HepG2 (cell line): ENCODE results near the gene GRK5. TPM values are rescaled to one million over a fixed set of nuclear protein-coding genes. Genes with fewer than 3 reads are reported as not detected.

Experiments
- DMTF1 ChIP-seq: sonication (generic); formaldehyde crosslinking; IDR thresholded peaks from 2 replicates; pipeline ENCODE4 v1.4.0; 2020; ENCODE audit warnings: mild to moderate bottlenecking, missing genetic modification reagents
- IRX3 ChIP-seq: sonication (generic); formaldehyde crosslinking; IDR thresholded peaks from 2 replicates; pipeline ENCODE4 v1.8.1; 2023; ENCODE audit warnings: mild to moderate bottlenecking, low read depth, missing genetic modification reagents, borderline replicate concordance
- ZNF407 ChIP-seq: sonication (generic); formaldehyde crosslinking; IDR thresholded peaks from one replicate; pipeline ENCODE4 v1.5.1; 2020; ENCODE audit warnings: mild to moderate bottlenecking, missing genetic modification reagents; ENCODE audit errors: not compliant biosample characterization
- polyA plus RNA-seq, 8 experiments: library from polyadenylated mRNA; depleted of rRNA in 3 of 8; stranded (reverse) in 7 of 8; unstranded in 1 of 8; fragments of >200 nt; fragmentation: Illumina TruSeq in 4 of 8; extraction: Trizol in 4 of 8; gene quantifications; 2 replicates each; pipeline versions ENCODE4 v1.2.1 to v1.2.3, GENCODE V29; 2011 to 2016; ENCODE audit warnings: low read depth in 4 of 8, missing spikeins in 1 of 8, mixed read lengths in 1 of 8; ENCODE audit not compliant: insufficient read depth in 1 of 8
- total RNA-seq, 5 experiments: library from RNA; depleted of rRNA; stranded (reverse); fragments of >200 nt; fragmentation: Illumina TruSeq; extraction: Trizol; gene quantifications; 2 replicates each; pipeline ENCODE4 v1.2.3, GENCODE V29; 2016; ENCODE audit warnings: low read depth in 1 of 5
- TF ChIP-seq, protein P1 (sequence below): sonication (generic); formaldehyde crosslinking; IDR thresholded peaks from 2 replicates; pipeline ENCODE4; 2020; ENCODE audit warnings: missing genetic modification reagents, mild to moderate bottlenecking, borderline replicate concordance

Gene GRK5
- total and polyA plus RNA-seq, 2 of the 13 experiments (the other 11 are each of a cell fraction or from before 2014, with no cell fraction given): 10.4 to 12.6 TPM

DNA sequence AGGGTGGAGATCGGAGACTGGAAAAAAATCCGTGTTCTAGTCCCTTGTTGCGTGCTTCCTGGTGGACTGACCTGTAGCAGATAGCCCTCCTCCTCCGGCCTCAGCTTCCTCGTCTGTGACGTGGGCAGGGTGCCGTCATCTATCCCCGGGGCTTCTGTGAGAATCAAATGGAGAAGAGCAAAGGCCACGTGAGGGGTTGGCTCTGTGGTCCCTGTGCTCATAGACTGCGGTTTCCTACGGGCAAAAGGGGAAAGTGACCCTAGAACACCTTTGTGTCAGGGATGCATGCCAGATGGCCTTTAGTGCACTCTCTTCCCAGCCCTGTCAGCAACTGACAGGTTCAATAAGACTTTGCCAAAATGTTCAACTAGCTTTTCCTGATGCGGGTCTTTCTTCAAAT lies 33.7 kb downstream of the GRK5 start (continued):
- TF ChIP-seq DMTF1 (CRISPR knock-in tag) (no peak), ZNF407 (CRISPR knock-in tag) (no peak), IRX3 (CRISPR knock-in tag) (no peak)
- TF ChIP-seq, protein P1, sequence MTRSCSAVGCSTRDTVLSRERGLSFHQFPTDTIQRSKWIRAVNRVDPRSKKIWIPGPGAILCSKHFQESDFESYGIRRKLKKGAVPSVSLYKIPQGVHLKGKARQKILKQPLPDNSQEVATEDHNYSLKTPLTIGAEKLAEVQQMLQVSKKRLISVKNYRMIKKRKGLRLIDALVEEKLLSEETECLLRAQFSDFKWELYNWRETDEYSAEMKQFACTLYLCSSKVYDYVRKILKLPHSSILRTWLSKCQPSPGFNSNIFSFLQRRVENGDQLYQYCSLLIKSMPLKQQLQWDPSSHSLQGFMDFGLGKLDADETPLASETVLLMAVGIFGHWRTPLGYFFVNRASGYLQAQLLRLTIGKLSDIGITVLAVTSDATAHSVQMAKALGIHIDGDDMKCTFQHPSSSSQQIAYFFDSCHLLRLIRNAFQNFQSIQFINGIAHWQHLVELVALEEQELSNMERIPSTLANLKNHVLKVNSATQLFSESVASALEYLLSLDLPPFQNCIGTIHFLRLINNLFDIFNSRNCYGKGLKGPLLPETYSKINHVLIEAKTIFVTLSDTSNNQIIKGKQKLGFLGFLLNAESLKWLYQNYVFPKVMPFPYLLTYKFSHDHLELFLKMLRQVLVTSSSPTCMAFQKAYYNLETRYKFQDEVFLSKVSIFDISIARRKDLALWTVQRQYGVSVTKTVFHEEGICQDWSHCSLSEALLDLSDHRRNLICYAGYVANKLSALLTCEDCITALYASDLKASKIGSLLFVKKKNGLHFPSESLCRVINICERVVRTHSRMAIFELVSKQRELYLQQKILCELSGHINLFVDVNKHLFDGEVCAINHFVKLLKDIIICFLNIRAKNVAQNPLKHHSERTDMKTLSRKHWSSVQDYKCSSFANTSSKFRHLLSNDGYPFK (CRISPR knock-in tag): no peak
